HCT116 (cell line): ENCODE data around the gene BACE1.

ENCODE experiments used
- CTCF ChIP-seq, 3 experiments: fragments of 200-600 bp in 1 of 3; sonication (generic) in 1 of 3; IDR thresholded peaks in 2 of 3; conservative IDR thresholded peaks in 1 of 3; 2 replicates each; pipeline ENCODE4 v1.5.1; 2012 to 2017; ENCODE audit warnings: low read depth in 2 of 3, low read length in 2 of 3, antibody characterized with exemption in 1 of 3, borderline replicate concordance in 1 of 3, control low read depth in 1 of 3, mild to moderate bottlenecking in 1 of 3, mixed read lengths in 1 of 3, mixed run types in 1 of 3, moderate library complexity in 1 of 3; ENCODE audit not compliant: insufficient read depth in 1 of 3
- SIN3A ChIP-seq: IDR thresholded peaks from 2 replicates; pipeline ENCODE4 v1.6.1; 2012; ENCODE audit warnings: low read depth
- ZBTB33 ChIP-seq: IDR thresholded peaks from 2 replicates; pipeline ENCODE4 v1.6.1; 2011; ENCODE audit warnings: mild to moderate bottlenecking, low read length, moderate library complexity; ENCODE audit not compliant: insufficient replicate concordance; ENCODE audit errors: extremely low read depth

- TF ChIP-seq ZBTB33 (no peak), CTCF (IDR thresholded peaks at IDR 0.05 in 2 of 3, conservative IDR thresholded peaks at IDR 0.05 in 1 of 3; ENCODE audit: borderline replicate concordance in 1 of 3, insufficient read depth in 1 of 3, low read depth in 2 of 3, low read length in 2 of 3) (no peak), SIN3A (no peak)
Measured at GRCh38 chr11:117313091-117313490, 3.0 kb downstream of the BACE1 start.
